Measurements from ENCODE around the gene SRPX. TPM values are rescaled to one million over a fixed set of nuclear protein-coding genes. Genes with fewer than 3 reads are reported as not detected.

SRPX gene
- total and polyA plus RNA-seq, 9 donors: 2.1 to 108 (median 18.1) TPM

DNA sequence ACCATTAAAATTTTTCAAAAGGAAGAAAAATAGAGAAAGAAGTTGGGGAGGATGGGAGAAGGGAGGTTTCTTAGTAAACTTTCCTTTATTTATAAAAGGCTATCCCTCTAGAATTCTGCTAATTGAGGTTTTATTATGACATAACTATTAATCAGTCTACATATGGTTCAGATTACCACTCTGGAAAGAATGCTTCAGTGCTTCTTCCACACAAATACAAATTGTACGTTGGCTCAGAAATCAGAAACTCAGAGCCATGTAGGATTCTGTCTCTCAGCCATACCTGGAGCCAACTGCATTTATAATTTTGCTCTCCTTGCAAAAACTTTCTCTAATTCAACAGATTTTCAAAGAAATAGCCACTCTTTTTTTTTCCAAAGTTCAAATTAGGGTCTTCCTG is 37.1 kb downstream of the SRPX start:
- no peak overlapping the region for H3K4me3 ChIP-seq
- WGBS, 3 donors: 44 to 48% (median 47%) methylated on average over 1 of the region's 1 CpG

GRCh38 chrX:38181357-38181756 is 39.3 kb downstream of the SRPX start:
- Histone ChIP-seq H3K4me3 (no peak overlapping the region), H3K27me3 (no peaks in the 10 kb centered on the region), H3K4me1 (ENCODE audit: insufficient read depth) (no peaks in the 10 kb centered on the region), H3K27ac (no peak overlapping the region), H3K9me3 (no peaks in the 10 kb centered on the region), H3K36me3 (no peaks in the 10 kb centered on the region)
- intact Hi-C loops (cut with DNase I): no loop called here
- WGBS, 3 donors: 73 to 91% (median 79%) methylated on average over 2 of the region's 2 CpGs
- TF ChIP-seq, protein P1, sequence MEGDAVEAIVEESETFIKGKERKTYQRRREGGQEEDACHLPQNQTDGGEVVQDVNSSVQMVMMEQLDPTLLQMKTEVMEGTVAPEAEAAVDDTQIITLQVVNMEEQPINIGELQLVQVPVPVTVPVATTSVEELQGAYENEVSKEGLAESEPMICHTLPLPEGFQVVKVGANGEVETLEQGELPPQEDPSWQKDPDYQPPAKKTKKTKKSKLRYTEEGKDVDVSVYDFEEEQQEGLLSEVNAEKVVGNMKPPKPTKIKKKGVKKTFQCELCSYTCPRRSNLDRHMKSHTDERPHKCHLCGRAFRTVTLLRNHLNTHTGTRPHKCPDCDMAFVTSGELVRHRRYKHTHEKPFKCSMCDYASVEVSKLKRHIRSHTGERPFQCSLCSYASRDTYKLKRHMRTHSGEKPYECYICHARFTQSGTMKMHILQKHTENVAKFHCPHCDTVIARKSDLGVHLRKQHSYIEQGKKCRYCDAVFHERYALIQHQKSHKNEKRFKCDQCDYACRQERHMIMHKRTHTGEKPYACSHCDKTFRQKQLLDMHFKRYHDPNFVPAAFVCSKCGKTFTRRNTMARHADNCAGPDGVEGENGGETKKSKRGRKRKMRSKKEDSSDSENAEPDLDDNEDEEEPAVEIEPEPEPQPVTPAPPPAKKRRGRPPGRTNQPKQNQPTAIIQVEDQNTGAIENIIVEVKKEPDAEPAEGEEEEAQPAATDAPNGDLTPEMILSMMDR (IDR thresholded peaks at IDR 0.05): no peak
- TF ChIP-seq EP300 (IDR thresholded peaks at IDR 0.05) (no peak), POLR2A (IDR thresholded peaks at IDR 0.05) (no peak)
- DNase-seq: no peak

More for the DNA sequence above, 37.1 kb downstream of the SRPX start:
- intact Hi-C loops (cut with DNase I): no loop called here
- no peak overlapping the region for H3K27ac ChIP-seq
- no peaks in the 10 kb centered on the region for H3K9me3 ChIP-seq
- no peak for DNase-seq
- no peaks in the 10 kb centered on the region for H3K27me3 ChIP-seq
- TF ChIP-seq EP300 (IDR thresholded peaks at IDR 0.05): no peak
- TF ChIP-seq POLR2A (IDR thresholded peaks at IDR 0.05): no peak
- TF ChIP-seq, protein P1 (IDR thresholded peaks at IDR 0.05): no peak
- H3K36me3 ChIP-seq: no peaks in the 10 kb centered on the region
- no peaks in the 10 kb centered on the region for H3K4me1 ChIP-seq (ENCODE audit: insufficient read depth)

DNA sequence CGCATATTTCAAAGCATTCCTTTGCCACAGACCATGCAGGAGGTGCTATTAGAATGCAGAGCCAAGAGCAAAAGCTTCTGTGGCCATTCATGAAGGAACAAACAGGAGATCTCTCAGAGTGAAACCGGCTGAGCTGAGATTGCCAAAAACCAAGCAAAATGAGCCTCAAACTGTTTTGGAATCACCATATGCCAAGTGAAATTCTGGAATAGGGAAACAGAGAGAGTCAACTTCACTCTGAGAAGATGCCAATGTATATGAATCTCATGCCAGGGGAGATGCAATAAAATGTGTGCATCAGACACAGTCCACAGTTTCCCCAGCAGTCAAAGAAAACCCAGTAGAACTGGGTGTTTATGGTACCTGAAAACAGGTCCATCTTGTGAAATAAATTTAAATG is 42.3 kb downstream of the SRPX start:
- H3K36me3 ChIP-seq: no peaks in the 10 kb centered on the region
- TF ChIP-seq POLR2A (IDR thresholded peaks at IDR 0.05): no peak
- TF ChIP-seq, protein P1 (IDR thresholded peaks at IDR 0.05): no peak
- no peak for TF ChIP-seq EP300 (IDR thresholded peaks at IDR 0.05)
- intact Hi-C loops (cut with DNase I): loop anchor here in 1 of 4 donors (10.0 kb wide), 1 partner anchor 254 kb away; no protein-coding TSS in a partner anchor
- H3K4me1 ChIP-seq (ENCODE audit: insufficient read depth): no peaks in the 10 kb centered on the region
- no peaks in the 10 kb centered on the region for H3K9me3 ChIP-seq
- WGBS, 3 donors: 48 to 57% (median 48%) methylated on average over 2 of the region's 2 CpGs
- no peaks in the 10 kb centered on the region for H3K27me3 ChIP-seq
- no peak overlapping the region for H3K4me3 ChIP-seq
- no peak overlapping the region for H3K27ac ChIP-seq
- no peak for DNase-seq

DNA sequence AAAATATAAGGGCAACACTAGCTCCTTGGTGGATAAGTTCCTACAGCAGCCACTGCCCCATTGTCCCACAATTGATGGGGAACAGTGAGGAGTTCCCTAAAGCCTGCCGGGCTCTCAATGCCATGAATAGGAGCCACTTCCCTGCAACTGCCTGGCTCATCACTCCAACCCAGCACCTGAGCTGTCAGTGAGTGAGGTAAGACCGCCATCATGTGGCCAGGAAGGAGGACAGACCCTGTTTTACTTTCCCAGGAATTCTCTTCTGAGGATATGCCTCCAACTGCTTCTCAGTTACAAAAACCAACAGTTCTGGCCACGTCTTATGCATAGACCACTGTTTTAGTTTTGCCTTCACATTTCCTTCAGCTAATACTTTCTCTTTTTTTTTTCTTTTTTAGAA is 45.5 kb downstream of the SRPX start:
- TF ChIP-seq, protein P1 (IDR thresholded peaks at IDR 0.05): peak in 1 of 3 donors; percentile 23
- no peak for TF ChIP-seq EP300 (IDR thresholded peaks at IDR 0.05)
- TF ChIP-seq POLR2A (IDR thresholded peaks at IDR 0.05): no peak
- no peaks in the 10 kb centered on the region for H3K27me3 ChIP-seq
- H3K36me3 ChIP-seq: no peaks in the 10 kb centered on the region
- no peak overlapping the region for H3K27ac ChIP-seq
- intact Hi-C loops (cut with DNase I): loop anchor here in 1 of 4 donors (10.0 kb wide), 1 partner anchor 250 kb away; no protein-coding TSS in a partner anchor
- no peaks in the 10 kb centered on the region for H3K9me3 ChIP-seq
- H3K4me3 ChIP-seq: no peak overlapping the region
- peak in 3 of 5 donors; percentile 15 to 42 (median 24) for DNase-seq
- H3K4me1 ChIP-seq (ENCODE audit: insufficient read depth): no peaks in the 10 kb centered on the region
- 25 to 26% (median 26%) methylated on average over 3 of the region's 3 CpGs for WGBS, 3 donors

All from ovary (tissue), 9 donors.